Mucosa of gallbladder (tissue), 1 donor: ENCODE data around the gene SPTB. TPM values are rescaled to one million over a fixed set of nuclear protein-coding genes. Genes with fewer than 3 reads are reported as not detected.
"Not testable (repeated sequence)": the region's sequence is repeated elsewhere in the genome, so short reads cannot be mapped to it uniquely, and the experiment has no call there.

ENCODE experiments used
- DNase-seq: peaks from one replicate; pipeline ENCODE4 v3.0.0-alpha.2; 2020; ENCODE audit warnings: low spot score
- total RNA-seq: library from RNA; stranded (reverse); gene quantifications from one replicate; pipeline ENCODE4 v1.2.1, GENCODE V29; 2021
- donor health status: DM: no; HTN: no; CAD: no.

Gene SPTB
- total RNA-seq, 1 donor from 2014 or later = 3.1 TPM

- DNase-seq = no peak
Measured at GRCh38 chr14:64821651-64822050, 58.1 kb downstream of the SPTB start.

DNA sequence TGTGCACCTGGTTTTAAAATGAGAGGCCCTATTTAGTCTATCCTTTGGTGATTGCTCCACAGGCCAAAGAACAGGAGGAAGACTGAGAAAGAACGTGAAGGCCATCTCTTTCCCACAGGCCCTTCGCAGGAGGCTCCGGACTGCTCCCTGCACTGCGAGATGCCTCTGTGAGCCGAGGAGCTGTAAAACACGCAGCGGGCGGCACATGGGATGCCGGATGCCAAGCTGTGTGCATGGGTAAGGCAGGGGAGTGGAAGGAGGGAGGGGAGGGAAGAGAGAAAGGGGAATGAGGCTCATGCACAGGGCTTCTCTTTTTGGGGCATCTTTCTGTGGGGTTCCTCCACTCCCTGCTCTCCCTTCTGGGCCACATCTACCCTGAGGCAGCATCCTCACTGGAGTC lies 61.6 kb downstream of the SPTB start:
- DNase-seq = no peak

GRCh38 chr14:64817631-64818030 lies 62.1 kb downstream of the SPTB start:
- no peak for DNase-seq

- no peak for DNase-seq
Measured at GRCh38 chr14:64816221-64816783, 63.4 kb downstream of the SPTB start.

DNA sequence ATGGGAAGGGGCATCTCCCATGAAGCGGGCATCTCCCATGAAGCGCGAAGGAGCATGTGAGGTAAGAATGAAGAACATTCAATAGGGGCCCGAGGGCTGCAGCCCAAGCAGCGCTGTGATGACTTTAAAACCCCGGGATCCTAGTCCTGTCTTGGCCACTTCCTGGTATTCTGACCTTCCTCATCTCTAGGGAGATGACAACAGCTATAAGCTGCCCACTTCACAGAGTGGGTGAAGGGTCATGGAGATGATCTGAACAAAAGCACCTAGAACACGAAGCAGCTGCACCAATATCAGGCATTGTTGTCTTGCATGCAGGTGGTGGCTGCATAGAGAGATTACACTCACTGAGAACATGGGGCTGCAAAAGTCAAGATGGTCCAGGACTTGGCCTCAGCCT lies 64.5 kb downstream of the SPTB start:
- no peak for DNase-seq

DNA sequence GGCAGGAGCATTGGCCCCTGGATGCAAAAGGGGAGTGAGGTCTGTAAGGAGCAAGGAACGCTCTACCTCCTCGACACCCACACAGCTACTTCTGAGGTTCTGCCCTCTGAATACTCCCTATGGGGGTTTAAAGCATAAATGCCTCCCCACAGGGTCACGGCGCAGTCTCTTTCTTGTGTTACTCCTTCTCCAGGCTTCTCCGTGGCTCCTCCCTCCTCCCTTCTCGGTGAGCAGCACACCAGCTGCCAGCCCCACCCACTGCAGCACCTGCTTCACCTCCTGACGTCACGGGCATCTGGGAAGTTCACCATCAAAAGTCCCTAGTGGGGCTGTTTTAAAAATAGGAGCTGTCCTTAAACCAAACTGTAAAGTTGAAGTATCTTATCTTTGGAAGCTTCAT lies 67.3 kb downstream of the SPTB start:
- DNase-seq = peak; percentile 54

GRCh38 chr14:64811676-64812075 lies 68.0 kb downstream of the SPTB start:
- DNase-seq = no peak

- no peak for DNase-seq
Measured at GRCh38 chr14:64808449-64808848, 71.3 kb downstream of the SPTB start.

- no peak for DNase-seq
Measured at GRCh38 chr14:64807551-64807950, 72.2 kb downstream of the SPTB start.

GRCh38 chr14:64806862-64807495 lies 72.7 kb downstream of the SPTB start:
- DNase-seq = no peak

DNA sequence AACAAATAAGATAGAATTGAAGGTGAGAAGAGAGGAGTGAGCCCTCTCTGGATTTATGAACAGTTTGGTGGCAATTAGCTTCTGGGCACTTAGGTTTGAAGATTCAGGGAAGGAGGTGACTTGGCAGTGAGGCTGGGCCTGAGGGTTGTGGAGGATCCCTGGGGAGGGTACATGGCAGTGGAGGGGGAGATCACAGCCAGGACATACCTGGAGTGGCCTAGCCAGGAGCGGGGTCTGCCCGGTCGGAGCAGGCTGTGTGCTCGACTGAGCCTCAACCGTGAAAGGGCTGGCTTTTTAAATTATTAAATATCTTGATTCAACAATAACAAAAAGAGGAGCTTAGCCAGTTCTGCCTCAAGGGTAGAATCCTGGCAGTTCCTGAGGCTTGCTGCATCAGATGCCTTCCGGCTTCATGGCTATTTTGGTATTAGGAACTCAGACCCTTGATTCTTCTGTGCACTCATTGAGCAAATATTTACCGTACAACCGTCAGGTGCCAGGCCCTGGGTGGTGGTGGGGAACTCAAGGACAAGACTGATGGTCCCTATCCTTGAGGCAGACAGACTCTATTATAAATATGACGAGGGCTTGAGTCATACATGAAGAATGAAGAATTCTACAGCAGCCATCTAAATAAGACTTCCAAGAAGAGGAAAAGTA lies 73.4 kb downstream of the SPTB start:
- DNase-seq = peak; percentile 48

GRCh38 chr14:64805646-64806045 lies 74.1 kb downstream of the SPTB start:
- not testable (repeated sequence) for DNase-seq

DNA sequence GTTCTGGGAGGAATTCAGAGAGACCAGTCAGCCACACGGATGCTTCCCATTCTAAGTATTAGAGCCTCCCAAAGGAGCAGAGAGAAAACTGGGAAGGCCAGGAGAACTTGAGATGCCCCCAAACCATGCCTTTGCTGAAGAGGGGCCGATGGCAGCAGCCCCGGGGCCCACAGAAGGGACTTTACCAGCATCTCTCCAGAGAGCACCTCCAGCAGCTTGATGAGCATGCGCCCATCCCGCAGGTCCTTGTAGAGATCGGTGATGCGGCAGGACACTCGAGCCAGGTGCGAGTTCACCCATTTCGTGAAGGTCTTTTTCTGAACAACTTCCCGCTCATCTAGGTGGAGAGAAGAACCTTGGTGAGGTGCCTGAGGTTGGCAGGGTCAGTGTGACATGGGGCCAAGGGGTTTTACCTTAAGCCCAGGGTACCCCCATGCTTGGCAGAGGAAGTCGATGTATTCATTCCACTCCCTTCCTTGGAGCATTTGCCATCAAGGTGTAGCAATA lies 74.9 kb downstream of the SPTB start:
- no peak for DNase-seq

DNA sequence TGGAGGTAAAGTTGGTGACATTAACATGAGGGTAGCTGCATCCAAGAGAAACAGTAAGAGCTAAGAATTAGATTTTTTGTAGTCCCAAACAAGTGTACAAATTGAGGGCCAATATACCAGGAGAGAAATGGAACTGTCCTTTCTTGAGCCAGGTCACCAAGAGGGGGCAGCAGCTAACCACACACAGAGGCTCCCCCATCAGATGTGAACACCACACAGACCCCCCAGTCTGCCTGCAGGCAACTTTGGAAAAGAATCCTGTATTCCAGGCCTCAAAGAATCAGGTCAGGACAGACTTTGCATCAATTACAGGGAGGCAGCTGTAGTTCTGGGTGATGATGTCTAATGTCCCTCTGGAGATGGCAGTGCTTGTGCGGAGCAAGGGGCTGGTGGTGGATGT lies 77.9 kb downstream of the SPTB start:
- no peak for DNase-seq

GRCh38 chr14:64801046-64801445 lies 78.7 kb downstream of the SPTB start:
- DNase-seq = peak; percentile 64

DNA sequence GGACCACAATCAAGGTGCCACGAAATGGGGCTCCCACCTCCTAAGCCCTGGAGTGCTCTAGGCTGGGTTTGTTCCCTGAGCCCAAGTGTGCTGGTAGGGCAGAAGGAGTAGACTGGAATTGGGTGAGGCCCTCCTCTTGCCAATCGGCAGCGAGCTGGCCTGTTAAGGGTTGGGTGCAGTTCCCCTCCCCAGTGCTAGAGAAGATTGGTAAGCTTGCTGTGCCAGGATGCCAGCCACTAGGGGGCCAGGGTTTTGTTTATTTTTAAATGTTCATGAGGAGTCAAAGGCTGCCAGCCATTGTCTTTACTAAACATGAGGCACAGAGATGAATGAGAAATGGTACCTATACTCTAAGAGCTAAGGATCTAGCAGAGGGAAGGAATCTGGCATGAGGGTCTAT lies 79.7 kb downstream of the SPTB start:
- peak; percentile 48 for DNase-seq

- DNase-seq = no peak
Measured at GRCh38 chr14:64799555-64799954, 80.2 kb downstream of the SPTB start.

GRCh38 chr14:64796369-64796768 lies 83.3 kb downstream of the SPTB start:
- no peak for DNase-seq

- DNase-seq = no peak
Measured at GRCh38 chr14:64795921-64796320, 83.8 kb downstream of the SPTB start.

DNA sequence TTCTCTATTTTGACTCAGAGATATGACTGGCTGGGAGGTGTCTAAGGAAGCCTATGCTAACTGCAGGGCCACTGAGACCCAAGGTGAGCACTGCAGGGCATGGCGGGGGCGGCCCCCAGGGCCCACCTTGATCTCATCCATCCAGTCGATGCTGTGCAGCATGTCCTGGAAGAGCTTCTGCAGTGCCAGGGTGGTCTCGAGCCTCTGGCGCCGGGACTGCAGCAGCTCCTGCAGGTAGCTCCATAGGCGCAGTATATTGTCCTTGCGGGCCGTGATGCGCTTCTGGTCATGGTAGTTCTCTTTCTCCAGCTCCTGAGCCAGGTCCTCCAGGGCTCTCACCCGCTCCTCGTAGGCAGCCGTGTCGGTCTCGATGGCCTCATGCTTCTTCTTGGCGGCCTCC lies 84.5 kb downstream of the SPTB start:
- DNase-seq = no peak

GRCh38 chr14:64792871-64793560 lies 86.7 kb downstream of the SPTB start:
- no peak for DNase-seq

DNA sequence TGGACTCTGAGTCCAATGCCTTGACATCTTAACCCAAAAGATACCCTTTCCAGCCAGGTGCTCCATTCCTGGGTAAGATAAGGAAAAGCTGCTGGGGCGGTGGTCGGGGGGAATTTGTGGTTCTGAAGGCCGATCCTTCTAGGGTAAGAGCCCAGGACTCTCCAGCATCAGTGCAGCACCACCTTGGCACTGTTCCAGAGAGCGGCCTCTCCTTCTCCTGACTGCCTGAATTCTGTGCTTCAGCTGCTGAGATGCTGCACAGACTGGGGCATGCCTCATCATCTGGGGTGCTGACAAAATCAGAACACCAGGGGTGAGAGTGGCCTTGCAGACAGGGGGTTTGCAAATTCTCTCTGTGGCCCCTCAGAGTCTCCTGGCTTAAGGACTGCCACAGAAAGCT lies 87.5 kb downstream of the SPTB start:
- DNase-seq = no peak

DNA sequence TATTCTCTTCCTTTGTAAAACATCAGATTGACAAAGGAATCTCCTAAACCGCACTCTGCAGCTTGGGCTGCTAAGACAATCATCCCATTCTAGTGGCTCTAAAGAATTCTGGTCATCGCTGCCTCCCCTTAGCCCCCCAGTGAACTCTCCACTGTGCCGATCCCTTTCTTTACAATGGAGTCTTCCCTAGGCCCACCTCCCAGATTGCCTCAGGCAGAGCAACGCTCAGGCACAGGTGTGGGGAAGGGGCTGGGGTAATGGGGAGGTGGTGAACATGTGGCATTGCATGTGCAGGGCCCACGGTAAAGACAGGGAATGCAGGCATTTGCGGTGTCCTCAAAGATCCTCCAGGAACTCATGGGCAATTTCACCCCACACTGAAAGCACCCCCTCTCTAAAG lies 89.2 kb downstream of the SPTB start:
- DNase-seq = no peak
